HCT116 (cell line): ENCODE measurements around the gene DDX19B.

Experiments used
- CBX3 ChIP-seq: IDR thresholded peaks from 2 replicates; pipeline ENCODE4 v1.6.1; 2012; ENCODE audit warnings: low read depth
- CEBPB ChIP-seq: IDR thresholded peaks from 2 replicates; pipeline ENCODE4 v1.6.1; 2012; ENCODE audit warnings: low read depth
- CTCF ChIP-seq, 3 experiments: fragments of 200-600 bp in 1 of 3; sonication (generic) in 1 of 3; IDR thresholded peaks in 2 of 3; conservative IDR thresholded peaks in 1 of 3; 2 replicates each; pipeline ENCODE4 v1.5.1; 2012 to 2017; ENCODE audit warnings: low read depth in 2 of 3, low read length in 2 of 3, antibody characterized with exemption in 1 of 3, borderline replicate concordance in 1 of 3, control low read depth in 1 of 3, mild to moderate bottlenecking in 1 of 3, mixed read lengths in 1 of 3, mixed run types in 1 of 3, moderate library complexity in 1 of 3; ENCODE audit not compliant: insufficient read depth in 1 of 3
- EGR1 ChIP-seq: IDR thresholded peaks from 2 replicates; pipeline ENCODE4 v1.6.1; 2012; ENCODE audit warnings: low read depth
- EZH2 ChIP-seq: fragments of 200-600 bp; sonication (generic); IDR thresholded peaks from 2 replicates; pipeline ENCODE4 v1.6.1; 2017; ENCODE audit warnings: antibody characterized with exemption, mixed run types
- EZH2phosphoT487 ChIP-seq: fragments of 200-600 bp; IDR thresholded peaks from 2 replicates; pipeline ENCODE4 v1.6.1; 2018; ENCODE audit warnings: antibody characterized with exemption, borderline replicate concordance
- FOSL1 ChIP-seq: IDR thresholded peaks from 2 replicates; pipeline ENCODE4 v1.6.1; 2012; ENCODE audit warnings: low read depth
- JUND ChIP-seq: IDR thresholded peaks from 2 replicates; pipeline ENCODE4 v1.6.1; 2012
- MAX ChIP-seq: IDR thresholded peaks from 2 replicates; pipeline ENCODE4 v1.6.1; 2012
- POLR2A ChIP-seq: IDR thresholded peaks from 2 replicates; pipeline ENCODE4 v1.7.0; 2011; ENCODE audit warnings: borderline replicate concordance; ENCODE audit not compliant: insufficient read depth, insufficient read length; ENCODE audit errors: extremely low read depth
- POLR2AphosphoS5 ChIP-seq: IDR thresholded peaks from 2 replicates; pipeline ENCODE4 v1.6.1; 2011; ENCODE audit warnings: mild to moderate bottlenecking, low read depth, low read length, moderate library complexity
- REST ChIP-seq: IDR thresholded peaks from 2 replicates; pipeline ENCODE4 v1.6.1; 2012; ENCODE audit warnings: low read depth
- SP1 ChIP-seq: IDR thresholded peaks from 2 replicates; pipeline ENCODE4 v1.6.1; 2012; ENCODE audit warnings: low read depth
- ZBTB33 ChIP-seq: IDR thresholded peaks from 2 replicates; pipeline ENCODE4 v1.6.1; 2011; ENCODE audit warnings: mild to moderate bottlenecking, low read length, moderate library complexity; ENCODE audit not compliant: insufficient replicate concordance; ENCODE audit errors: extremely low read depth

GRCh38 chr16:70298988-70299938, at the start of gene DDX19B:
- TF ChIP-seq CBX3 = peak; percentile 68; the same call in 1 of the 2 replicates
- TF ChIP-seq POLR2AphosphoS5 = peak; percentile 92
- TF ChIP-seq CEBPB = peak; percentile 60
- 0 out of 2 replicates have a peak, but pooled peaks have one; percentile 4 for TF ChIP-seq SP1
- no peak for TF ChIP-seq CTCF (IDR thresholded peaks at IDR 0.05 in 2 of 3, conservative IDR thresholded peaks at IDR 0.05 in 1 of 3; ENCODE audit: borderline replicate concordance in 1 of 3, insufficient read depth in 1 of 3, low read depth in 2 of 3, low read length in 2 of 3)
- TF ChIP-seq EZH2phosphoT487 = no peak
- TF ChIP-seq EZH2 = no peak
- TF ChIP-seq REST = no peak
- TF ChIP-seq POLR2A = peak; percentile 57
- no peak for TF ChIP-seq ZBTB33
- no peak for TF ChIP-seq FOSL1
- TF ChIP-seq MAX = peak; percentile 85
- TF ChIP-seq EGR1 = peak; percentile 82
- no peak for TF ChIP-seq JUND
